Tibial nerve (tissue), 4 donors: ENCODE results near the gene AMOTL1. TPM values are rescaled to one million over a fixed set of nuclear protein-coding genes. Genes with fewer than 3 reads are reported as not detected.
A peak's percentile ranks its signal among the peaks of the same experiment; 100 is the strongest.

Source experiments
- DNase-seq, 2 donors: peaks; one replicate each; pipeline ENCODE4 v3.0.0-alpha.2; 2019; ENCODE audit warnings: low spot score in 2 of 2
- H3K27ac ChIP-seq, 4 donors: fragments of 200-600 bp; sonication (generic) in 3 of 4; one replicate each; pipeline ENCODE4 v1.5.1; 2017 to 2019; ENCODE audit warnings: mild to moderate bottlenecking in 1 of 4
- H3K27me3 ChIP-seq, 2 donors: fragments of 200-600 bp; sonication (generic) in 1 of 2; one replicate each; pipeline versions ENCODE4 v1.5.1 to v1.6.0; 2017 to 2019
- H3K36me3 ChIP-seq, 3 donors: fragments of 200-600 bp; sonication (generic); one replicate each; pipeline ENCODE4 v1.5.1; 2018 to 2019
- H3K4me1 ChIP-seq, 4 donors: fragments of 200-600 bp; sonication (generic) in 3 of 4; one replicate each; pipeline ENCODE4 v1.5.1; 2017 to 2019
- H3K4me3 ChIP-seq, 4 donors: fragments of 200-600 bp; sonication (generic) in 3 of 4; one replicate each; pipeline ENCODE4 v1.5.1; 2017 to 2019; ENCODE audit warnings: mild to moderate bottlenecking in 1 of 4, moderate library complexity in 1 of 4
- H3K9me3 ChIP-seq, 4 donors: fragments of 200-600 bp; sonication (generic) in 3 of 4; one replicate each; pipeline ENCODE4 v1.5.1; 2017 to 2019
- EP300 ChIP-seq, 2 donors: sonication (generic); formaldehyde crosslinking; IDR thresholded peaks; one replicate each; pipeline ENCODE4 v1.6.1; 2017; ENCODE audit warnings: antibody characterized with exemption in 2 of 2, mild to moderate bottlenecking in 1 of 2
- POLR2A ChIP-seq, 2 donors: fragments of 450-650 bp; IDR thresholded peaks; one replicate each; pipeline ENCODE4 v1.6.1; 2017; ENCODE audit warnings: antibody characterized with exemption in 2 of 2, mild to moderate bottlenecking in 2 of 2, moderate library complexity in 2 of 2
- WGBS, 2 donors: methylation state at CpG; one replicate each; pipeline ENCODE4 v1.1.5; 2018; 5-methylcytosine and 5-hydroxymethylcytosine counted together
- total RNA-seq, 4 donors: library from RNA; depleted of rRNA; stranded (reverse); fragments of >200 nt; gene quantifications; one replicate each; pipeline ENCODE4 v1.1.0, GENCODE V29; 2016
- TF ChIP-seq, protein P1 (sequence below), 5 experiments: fragments of 200-600 bp in 3 of 5; fragments of 450-650 bp in 2 of 5; sonication (generic) in 3 of 5; IDR thresholded peaks; one replicate each; pipeline ENCODE4 v1.5.1; 2016 to 2019; ENCODE audit warnings: antibody characterized with exemption in 5 of 5, mild to moderate bottlenecking in 3 of 5, moderate library complexity in 2 of 5

AMOTL1 gene
- total RNA-seq, 4 donors from 2014 or later: 46.5 to 58.0 (median 51.9) TPM

DNA sequence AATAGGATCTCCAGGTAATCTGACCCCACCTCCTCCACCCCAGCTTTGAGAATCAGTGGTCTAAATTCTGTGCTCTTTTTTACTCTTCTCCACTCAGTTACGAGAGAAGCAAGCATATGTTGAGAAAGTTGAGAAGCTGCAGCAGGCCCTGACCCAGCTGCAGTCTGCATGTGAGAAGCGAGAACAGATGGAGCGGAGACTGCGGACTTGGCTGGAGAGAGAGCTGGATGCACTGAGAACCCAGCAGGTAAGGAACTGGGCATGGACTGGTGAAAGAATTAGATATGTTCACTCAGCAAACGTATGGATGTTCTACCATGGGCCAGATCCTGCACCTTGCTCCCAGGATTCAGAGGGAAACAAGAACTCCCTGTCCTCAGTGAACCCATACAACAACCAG, 85.7 kb downstream of the AMOTL1 start:
- TF ChIP-seq EP300 (IDR thresholded peaks at IDR 0.05) (no peak), POLR2A (IDR thresholded peaks at IDR 0.05) (no peak)
- TF ChIP-seq, protein P1, sequence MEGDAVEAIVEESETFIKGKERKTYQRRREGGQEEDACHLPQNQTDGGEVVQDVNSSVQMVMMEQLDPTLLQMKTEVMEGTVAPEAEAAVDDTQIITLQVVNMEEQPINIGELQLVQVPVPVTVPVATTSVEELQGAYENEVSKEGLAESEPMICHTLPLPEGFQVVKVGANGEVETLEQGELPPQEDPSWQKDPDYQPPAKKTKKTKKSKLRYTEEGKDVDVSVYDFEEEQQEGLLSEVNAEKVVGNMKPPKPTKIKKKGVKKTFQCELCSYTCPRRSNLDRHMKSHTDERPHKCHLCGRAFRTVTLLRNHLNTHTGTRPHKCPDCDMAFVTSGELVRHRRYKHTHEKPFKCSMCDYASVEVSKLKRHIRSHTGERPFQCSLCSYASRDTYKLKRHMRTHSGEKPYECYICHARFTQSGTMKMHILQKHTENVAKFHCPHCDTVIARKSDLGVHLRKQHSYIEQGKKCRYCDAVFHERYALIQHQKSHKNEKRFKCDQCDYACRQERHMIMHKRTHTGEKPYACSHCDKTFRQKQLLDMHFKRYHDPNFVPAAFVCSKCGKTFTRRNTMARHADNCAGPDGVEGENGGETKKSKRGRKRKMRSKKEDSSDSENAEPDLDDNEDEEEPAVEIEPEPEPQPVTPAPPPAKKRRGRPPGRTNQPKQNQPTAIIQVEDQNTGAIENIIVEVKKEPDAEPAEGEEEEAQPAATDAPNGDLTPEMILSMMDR (IDR thresholded peaks at IDR 0.05): no peak
- H3K36me3 ChIP-seq: peaks cover 0 to 80% (median 3%) of the 10 kb centered on the region in 3 donors
- H3K9me3 ChIP-seq: no peaks in the 10 kb centered on the region
- no peak overlapping the region for H3K27ac ChIP-seq
- H3K27me3 ChIP-seq: no peaks in the 10 kb centered on the region
- H3K4me1 ChIP-seq: peaks cover 0 to 17% (median under 1%) of the 10 kb centered on the region in 4 donors
- no peak for DNase-seq
- no peak overlapping the region for H3K4me3 ChIP-seq
- 96 to 97% methylated on average over 5 of the region's 5 CpGs for WGBS, 2 donors

DNA sequence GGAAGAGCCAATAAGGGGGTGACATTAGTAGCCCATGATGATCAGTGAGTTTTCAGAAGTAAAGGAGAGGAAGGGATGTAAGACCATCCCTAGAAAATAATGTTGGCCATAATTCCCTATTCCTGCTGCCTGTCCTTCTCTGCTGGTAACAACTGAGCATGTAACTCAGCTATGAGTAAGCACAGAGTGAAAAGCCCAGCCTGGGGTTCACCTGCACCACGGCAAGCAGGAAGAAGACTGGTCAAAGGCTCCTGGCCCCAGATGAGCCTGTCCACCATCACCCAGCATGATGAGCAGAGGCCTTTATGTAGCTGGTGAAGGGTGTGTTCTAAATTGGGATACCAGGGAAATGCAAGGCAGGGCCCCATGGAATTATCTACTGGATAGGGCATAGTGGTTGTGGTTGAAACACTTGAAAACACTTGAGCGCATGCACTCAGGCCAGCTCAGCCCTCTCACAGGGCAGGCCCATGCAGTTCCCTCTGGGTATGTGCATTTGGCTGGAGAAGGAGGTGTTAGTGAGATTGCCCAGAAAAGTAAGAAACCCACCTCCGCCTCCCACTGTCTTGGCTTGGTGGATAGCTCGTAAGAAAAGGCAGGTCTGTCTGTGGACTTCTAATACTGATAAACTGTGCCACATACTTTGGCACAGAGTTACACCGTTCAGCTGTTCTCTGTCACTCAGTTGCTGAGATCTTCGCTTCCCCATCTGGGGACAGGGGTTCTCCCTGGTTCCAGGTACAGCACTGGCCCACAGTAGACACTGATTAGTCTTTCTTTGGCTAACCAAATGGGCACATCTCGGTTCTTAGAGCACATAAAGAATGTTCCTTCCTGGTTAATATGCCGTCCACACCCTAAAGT, 86.8 kb downstream of the AMOTL1 start:
- Histone ChIP-seq H3K9me3 (no peaks in the 10 kb centered on the region), H3K27me3 (no peaks in the 10 kb centered on the region), H3K4me1 (peaks cover 0 to 11% (median 0%) of the 10 kb centered on the region in 4 donors), H3K4me3 (no peak overlapping the region), H3K27ac (no peak overlapping the region), H3K36me3 (peaks cover 0 to 90% (median 6%) of the 10 kb centered on the region in 3 donors)
- no peak for DNase-seq
- WGBS, 2 donors: 91 to 94% methylated on average over 7 to 8 of the region's 8 CpGs
- TF ChIP-seq POLR2A (IDR thresholded peaks at IDR 0.05): no peak
- TF ChIP-seq, protein P1 (IDR thresholded peaks at IDR 0.05): no peak
- no peak for TF ChIP-seq EP300 (IDR thresholded peaks at IDR 0.05)

DNA sequence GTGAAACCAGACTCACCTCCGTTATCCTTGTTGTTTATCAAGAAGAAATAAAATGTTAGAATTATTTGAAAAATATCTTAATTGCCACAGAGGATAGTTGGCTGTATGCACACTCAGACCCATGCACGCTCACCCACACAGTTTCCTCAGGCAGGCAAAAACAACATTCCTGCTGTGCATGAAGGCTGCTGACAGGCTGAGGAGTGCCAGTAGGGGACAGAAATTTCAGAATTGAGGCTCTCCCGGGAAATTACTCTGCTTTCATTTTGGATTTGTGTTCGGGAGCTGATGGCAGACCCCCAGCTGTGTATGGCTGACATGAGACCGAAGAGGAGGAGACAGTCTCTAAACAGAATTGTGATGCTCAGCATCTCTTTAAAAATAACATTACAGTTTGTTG, 87.5 kb downstream of the AMOTL1 start:
- no peak overlapping the region for H3K27ac ChIP-seq
- H3K9me3 ChIP-seq: no peaks in the 10 kb centered on the region
- WGBS, 2 donors: 59 to 79% methylated on average over 5 of the region's 5 CpGs
- no peak overlapping the region for H3K4me3 ChIP-seq
- H3K36me3 ChIP-seq: peaks cover 0 to 90% (median 6%) of the 10 kb centered on the region in 3 donors
- no peak for DNase-seq
- TF ChIP-seq POLR2A (IDR thresholded peaks at IDR 0.05) (no peak), EP300 (IDR thresholded peaks at IDR 0.05) (no peak)
- TF ChIP-seq, protein P1 (IDR thresholded peaks at IDR 0.05): no peak
- peaks cover 0 to 5% (median 0%) of the 10 kb centered on the region in 4 donors for H3K4me1 ChIP-seq
- no peaks in the 10 kb centered on the region for H3K27me3 ChIP-seq

DNA sequence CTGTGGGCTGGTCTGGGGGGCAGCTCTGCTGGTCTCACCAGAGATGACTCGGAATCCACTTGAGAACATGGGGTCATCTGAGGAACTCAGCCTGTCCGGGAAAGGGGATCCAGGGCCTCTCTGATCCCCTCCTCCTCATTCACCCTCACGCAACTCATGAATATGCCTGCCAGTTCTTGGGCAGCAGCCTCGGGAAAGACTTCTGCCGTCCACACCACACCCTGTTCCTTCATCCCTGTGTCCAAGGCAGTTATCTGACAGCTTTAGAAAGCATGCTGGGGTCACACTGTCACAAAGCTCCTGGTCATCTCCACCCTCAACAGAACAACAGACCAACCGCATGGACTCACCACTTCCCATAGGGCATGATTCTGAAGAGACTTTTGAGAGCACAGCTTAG, 88.3 kb downstream of the AMOTL1 start:
- H3K4me3 ChIP-seq: no peak overlapping the region
- H3K9me3 ChIP-seq: no peaks in the 10 kb centered on the region
- DNase-seq: no peak
- peak overlapping the region in 1 of 4 donors; percentile 11 for H3K27ac ChIP-seq
- 54 to 64% methylated on average over 6 of the region's 6 CpGs for WGBS, 2 donors
- H3K4me1 ChIP-seq: peaks cover 0 to 5% (median 0%) of the 10 kb centered on the region in 4 donors
- H3K36me3 ChIP-seq: peaks cover 0 to 91% (median 6%) of the 10 kb centered on the region in 3 donors
- TF ChIP-seq, protein P1 (IDR thresholded peaks at IDR 0.05): no peak
- TF ChIP-seq EP300 (IDR thresholded peaks at IDR 0.05): no peak
- no peak for TF ChIP-seq POLR2A (IDR thresholded peaks at IDR 0.05)
- no peaks in the 10 kb centered on the region for H3K27me3 ChIP-seq

DNA sequence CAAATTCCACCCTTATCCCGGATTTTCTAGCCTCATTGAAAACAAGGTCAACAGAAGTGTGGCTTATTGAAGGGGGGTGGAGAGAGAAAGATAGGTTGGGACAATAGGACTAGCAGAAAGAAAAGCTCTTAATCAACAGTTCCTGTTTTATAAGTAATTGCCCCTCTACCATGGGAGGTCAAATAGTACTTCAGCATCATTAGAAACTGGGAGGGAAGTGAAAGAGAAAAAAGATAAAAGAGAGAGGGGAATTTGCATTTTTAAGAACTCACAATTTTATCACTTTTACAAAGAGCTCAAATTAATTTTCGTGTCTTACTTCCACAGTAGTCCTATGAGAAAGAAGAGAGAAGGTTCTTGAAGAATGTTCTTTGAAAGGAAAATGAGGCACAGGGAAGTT, 89.2 kb downstream of the AMOTL1 start:
- WGBS, 2 donors: 90% methylated on average over 2 of the region's 2 CpGs
- DNase-seq: no peak
- Histone ChIP-seq H3K4me1 (peaks cover 0 to 5% (median 0%) of the 10 kb centered on the region in 4 donors), H3K9me3 (no peaks in the 10 kb centered on the region), H3K4me3 (no peak overlapping the region), H3K27me3 (no peaks in the 10 kb centered on the region), H3K36me3 (peaks cover 0 to 89% (median 6%) of the 10 kb centered on the region in 3 donors), H3K27ac (no peak overlapping the region)
- TF ChIP-seq, protein P1 (IDR thresholded peaks at IDR 0.05): no peak
- TF ChIP-seq POLR2A (IDR thresholded peaks at IDR 0.05): no peak
- TF ChIP-seq EP300 (IDR thresholded peaks at IDR 0.05): no peak
